ENCODE measurements around the gene CCDC40. TPM values are rescaled to one million over a fixed set of nuclear protein-coding genes. Genes with fewer than 3 reads are reported as not detected.

Gene CCDC40
- total and polyA plus RNA-seq, 10 of the 15 experiments (the other 5 are each of a cell fraction or from before 2014, with no cell fraction given): 0.06 to 0.10 TPM; not detected in 8

- ChIA-PET RAD21 (ENCODE audit: unreplicated experiment) (no interaction called here), CTCF (interaction anchor here (2.1 kb wide), 1 partner anchor 10 kb away, joined by 6 read pairs; the partner anchor contains the start of gene GAA), POLR2A (no interaction called here), SMC1A (ENCODE audit: uncharacterized antibody, unreplicated experiment) (no interaction called here)
- ATAC-seq (no peak), DNase-seq (ENCODE audit: low read depth, low spot score) (no peak), FAIRE-seq (no peak)
- Histone ChIP-seq H3K9ac (ENCODE audit: control insufficient read depth, insufficient read depth, low read length) (no peak overlapping the region), H4K20me1 (ENCODE audit: control insufficient read depth, insufficient read depth) (no peaks in the 10 kb centered on the region), H3K27me3 (replicated peaks in 1 of 2; ENCODE audit: control insufficient read depth in 2 of 2, insufficient read depth in 2 of 2, low read length in 1 of 2) (no peaks in the 10 kb centered on the region; a peak in 1 of 4 replicates), H3K79me2 (ENCODE audit: control insufficient read depth, insufficient read depth, low read length) (no peaks in the 10 kb centered on the region), H3K4me1 (ENCODE audit: control insufficient read depth, insufficient read depth, low read length) (no peaks in the 10 kb centered on the region), H3K27ac (ENCODE audit: control insufficient read depth, insufficient read depth) (no peak overlapping the region), H3K9me3 (replicated peaks; ENCODE audit: control insufficient read depth, insufficient read depth, low read length) (no peaks in the 10 kb centered on the region), H3K36me3 (ENCODE audit: control insufficient read depth in 2 of 2, insufficient read depth in 2 of 2, low read length in 1 of 2) (no peaks in the 10 kb centered on the region), H3K4me2 (ENCODE audit: control insufficient read depth, insufficient read depth) (no peak overlapping the region), H2AFZ (ENCODE audit: control insufficient read depth, low read depth, low read length) (no peak overlapping the region), H3K4me3 (no peak overlapping the region)
- in situ Hi-C loops (cut with MboI) (no loop called here), intact Hi-C loops (cut with micrococcal nuclease; ENCODE audit: unreplicated experiment) (no loop called here)
- no peak for TF ChIP-seq SMARCA5 (IDR thresholded peaks at IDR 0.05)
- no peak for TF ChIP-seq ZBTB40 (IDR thresholded peaks at IDR 0.05; ENCODE audit: borderline replicate concordance)
- TF ChIP-seq CEBPB (IDR thresholded peaks at IDR 0.05; ENCODE audit: borderline replicate concordance in 1 of 2, low read depth in 2 of 2, low read length in 2 of 2): no peak
- no peak for TF ChIP-seq NKRF (conservative IDR thresholded peaks at IDR 0.05)
- TF ChIP-seq ZNF217 (IDR thresholded peaks at IDR 0.05): no peak
- TF ChIP-seq, protein P1, sequence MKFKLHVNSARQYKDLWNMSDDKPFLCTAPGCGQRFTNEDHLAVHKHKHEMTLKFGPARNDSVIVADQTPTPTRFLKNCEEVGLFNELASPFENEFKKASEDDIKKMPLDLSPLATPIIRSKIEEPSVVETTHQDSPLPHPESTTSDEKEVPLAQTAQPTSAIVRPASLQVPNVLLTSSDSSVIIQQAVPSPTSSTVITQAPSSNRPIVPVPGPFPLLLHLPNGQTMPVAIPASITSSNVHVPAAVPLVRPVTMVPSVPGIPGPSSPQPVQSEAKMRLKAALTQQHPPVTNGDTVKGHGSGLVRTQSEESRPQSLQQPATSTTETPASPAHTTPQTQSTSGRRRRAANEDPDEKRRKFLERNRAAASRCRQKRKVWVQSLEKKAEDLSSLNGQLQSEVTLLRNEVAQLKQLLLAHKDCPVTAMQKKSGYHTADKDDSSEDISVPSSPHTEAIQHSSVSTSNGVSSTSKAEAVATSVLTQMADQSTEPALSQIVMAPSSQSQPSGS (IDR thresholded peaks at IDR 0.05; ENCODE audit: low read length): no peak
- no peak for TF ChIP-seq ELK1 (IDR thresholded peaks at IDR 0.05; ENCODE audit: low read depth, low read length)
- no peak for TF ChIP-seq TARDBP (IDR thresholded peaks at IDR 0.05; ENCODE audit: borderline replicate concordance)
- TF ChIP-seq ZNF207 (IDR thresholded peaks at IDR 0.05; ENCODE audit: borderline replicate concordance): no peak
- TF ChIP-seq POLR2AphosphoS5 (IDR thresholded peaks at IDR 0.05; ENCODE audit: low read length): no peak
- no peak for TF ChIP-seq RELA (IDR thresholded peaks at IDR 0.05; ENCODE audit: borderline replicate concordance, partially characterized antibody)
- no peak for TF ChIP-seq SRF (IDR thresholded peaks at IDR 0.05; ENCODE audit: low read depth in 2 of 2, low read length in 2 of 2)
- TF ChIP-seq RBBP5 (conservative IDR thresholded peaks at IDR 0.05): no peak
- TF ChIP-seq PKNOX1 (IDR thresholded peaks at IDR 0.05): no peak
- TF ChIP-seq FOS (IDR thresholded peaks at IDR 0.05; ENCODE audit: borderline replicate concordance, extremely low read depth, insufficient read length): no peak
- BruUV-seq (replicated peaks): no TSS peak
- WGBS (ENCODE audit: insufficient coverage, insufficient replicate concordance, low lambda C conversion rate, missing lambda C conversion rate): 48% methylated on average over 4 of the region's 4 CpGs
These were observed 54.9 kb downstream of the CCDC40 start for GRCh38 chr17:80091376-80091775.
